Stimulated activated CD4-positive, alpha-beta T cell treated with anti-CD3 and anti-CD28 coated beads, Interleukin-1b, Interleukin-23, amount 100 ng/mL, for 48 hours (primary cell): ENCODE measurements around the gene SLC4A11.

Source experiments
- DNase-seq: peaks from one replicate; pipeline ENCODE4 v3.0.0-alpha.2; 2020

The SLC4A11 gene

DNA sequence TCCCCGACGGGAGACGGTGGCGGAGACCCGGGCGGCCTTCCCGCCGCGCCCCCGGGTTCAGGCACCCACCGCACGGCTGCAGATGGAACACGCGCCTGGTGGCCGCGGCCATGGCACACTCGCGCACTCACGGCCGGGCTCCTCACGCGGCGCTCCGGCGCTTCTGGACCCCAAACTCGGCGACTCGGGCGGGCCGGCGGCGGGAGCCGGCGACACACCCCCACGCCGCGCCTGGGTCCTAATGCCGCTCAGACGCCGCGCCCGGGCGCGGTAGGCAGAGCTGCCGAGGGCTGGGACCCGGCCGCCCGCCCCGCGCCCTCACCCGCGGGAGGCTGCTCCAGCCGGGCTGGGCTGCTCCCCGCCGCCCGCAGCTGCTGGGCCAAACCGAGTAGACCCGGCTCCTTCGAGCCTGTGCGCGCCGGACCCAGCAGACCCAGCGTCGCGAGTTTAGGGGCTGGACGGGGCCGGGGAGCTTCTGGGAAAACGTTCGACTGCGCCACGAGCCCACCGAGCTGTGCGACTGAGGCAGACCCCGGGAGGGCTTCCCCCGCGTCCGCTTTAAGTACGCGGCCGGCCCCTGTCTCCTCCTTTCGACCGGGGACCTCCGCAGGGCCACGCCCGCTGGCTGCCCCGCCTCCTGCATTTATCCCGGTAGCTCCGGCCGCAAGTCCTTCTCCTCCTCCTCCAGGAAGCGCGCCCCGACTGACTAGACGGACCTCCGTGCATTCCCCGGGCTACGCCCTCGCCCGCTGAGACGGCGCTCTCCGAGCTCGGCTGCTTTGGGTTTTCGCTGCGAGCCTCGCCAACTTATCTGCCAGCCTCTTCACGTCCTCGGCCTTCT lies at the start of gene SLC4A11:
TSS of gene SLC4A11 (minus strand) at position 165 of the 841 bp plus-strand sequence. CDS start at position 112, 53 bp downstream.
- DNase-seq = no peak

DNA sequence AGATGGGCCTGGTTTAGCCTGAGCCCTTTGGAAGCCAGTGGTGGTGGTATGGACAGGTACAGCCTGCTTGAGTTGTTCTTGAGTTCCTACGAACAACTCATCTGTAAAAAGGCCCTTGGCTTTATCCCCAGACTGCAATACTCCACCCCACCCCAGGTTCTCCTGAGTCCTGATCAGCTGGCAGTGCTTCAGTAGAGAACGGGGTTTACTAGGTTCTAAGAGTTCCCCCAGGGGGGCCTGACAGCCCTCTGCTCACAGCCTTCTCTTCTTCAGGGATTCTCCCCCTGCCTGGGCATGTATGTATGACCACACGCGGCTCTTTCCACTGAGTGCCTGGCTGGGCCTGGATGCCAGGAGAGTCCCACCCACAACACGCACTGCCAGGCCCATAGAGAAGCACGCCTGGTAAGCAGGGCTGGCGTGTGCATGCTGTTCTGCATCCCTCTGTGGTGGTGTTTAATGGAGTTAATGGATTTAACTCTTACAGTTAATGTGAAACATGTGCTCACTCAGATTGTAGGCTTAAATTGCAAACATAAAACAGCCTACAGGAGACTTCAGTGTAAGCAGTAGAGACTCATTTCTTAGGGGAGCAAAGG lies 44.3 kb upstream of the SLC4A11 start:
- DNase-seq = no peak

DNA sequence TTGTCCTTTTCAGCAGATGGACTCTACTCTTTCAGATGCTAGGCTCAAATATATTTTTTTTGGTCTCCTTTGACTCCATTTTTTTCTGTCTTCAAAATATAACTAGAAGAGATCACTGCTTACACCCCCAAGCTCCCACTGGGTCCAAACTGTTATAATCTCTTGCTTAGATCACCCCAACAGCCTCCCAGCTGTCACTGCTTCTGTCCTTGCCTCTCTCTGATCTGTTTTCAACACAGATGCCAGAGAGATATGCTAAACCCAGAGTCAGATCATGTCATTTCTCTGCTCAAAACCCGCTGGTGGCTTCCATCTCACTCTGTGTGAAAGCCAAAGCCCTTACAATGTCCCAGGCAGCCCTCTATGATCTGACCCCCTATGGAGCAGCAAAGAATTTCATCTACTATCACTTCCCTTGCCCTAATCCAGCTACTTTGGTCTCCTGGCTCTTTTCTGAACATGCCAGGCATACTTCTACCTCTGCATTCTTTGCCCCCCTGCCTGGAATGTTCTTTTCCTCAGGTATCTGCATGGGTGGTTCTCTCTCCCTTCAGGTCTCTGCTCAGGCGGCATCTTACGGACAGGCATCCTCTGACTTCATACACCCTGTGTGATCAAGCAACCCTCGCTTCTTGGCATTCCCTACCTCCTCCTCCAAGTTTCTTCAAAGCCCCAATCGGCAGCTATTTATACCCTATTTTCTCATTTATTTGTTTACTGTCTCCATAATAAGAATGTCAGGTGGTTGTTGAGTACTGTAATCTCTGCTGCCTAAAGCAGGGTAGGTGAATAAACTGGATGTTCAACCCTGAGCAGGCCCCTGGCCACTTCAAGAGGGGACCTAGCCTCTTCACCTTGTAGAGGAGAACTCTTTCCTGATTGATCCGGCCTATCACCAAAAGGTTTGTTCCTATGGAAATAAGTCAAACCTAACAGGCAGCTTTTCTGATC lies 43.6 kb upstream of the SLC4A11 start:
- no peak for DNase-seq

DNA sequence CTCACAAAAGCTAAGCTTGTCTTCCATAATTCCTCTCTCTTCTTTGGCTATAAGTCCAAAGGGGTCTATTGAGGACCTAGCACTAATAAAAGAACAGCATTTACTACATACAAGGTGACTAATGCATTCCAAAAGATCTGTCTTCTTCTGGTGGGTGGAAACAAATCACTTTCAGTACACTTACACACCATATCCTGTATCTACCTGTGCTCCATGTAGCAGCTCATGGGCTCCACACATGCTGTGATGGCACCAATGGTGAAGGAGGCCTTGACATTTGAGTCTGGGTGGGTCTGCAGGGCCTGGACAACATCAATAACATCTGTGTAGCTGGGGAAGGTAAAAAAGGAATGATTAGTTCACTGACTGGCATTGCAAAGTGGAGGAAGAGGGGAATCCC lies 42.4 kb upstream of the SLC4A11 start:
- no peak for DNase-seq

DNA sequence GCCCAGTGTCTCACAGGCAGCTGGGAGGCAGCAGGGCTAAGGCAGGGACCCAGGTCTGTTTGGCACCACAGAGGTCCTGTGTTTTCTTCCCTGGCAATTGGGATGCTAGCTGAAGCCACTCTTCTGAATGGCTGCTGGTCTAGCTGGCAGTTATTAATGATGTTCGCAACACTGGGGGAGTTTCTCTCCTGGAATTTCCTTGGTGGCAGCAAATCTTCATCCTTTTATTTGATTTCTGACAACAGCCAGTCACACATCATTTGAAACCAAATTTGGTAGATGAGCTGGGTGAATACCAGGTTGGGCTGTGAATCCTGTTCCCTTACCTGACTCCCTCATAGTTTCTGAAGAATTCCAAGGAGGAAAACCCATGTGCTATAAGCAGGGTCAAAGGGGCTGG lies 40.8 kb upstream of the SLC4A11 start:
- no peak for DNase-seq

DNA sequence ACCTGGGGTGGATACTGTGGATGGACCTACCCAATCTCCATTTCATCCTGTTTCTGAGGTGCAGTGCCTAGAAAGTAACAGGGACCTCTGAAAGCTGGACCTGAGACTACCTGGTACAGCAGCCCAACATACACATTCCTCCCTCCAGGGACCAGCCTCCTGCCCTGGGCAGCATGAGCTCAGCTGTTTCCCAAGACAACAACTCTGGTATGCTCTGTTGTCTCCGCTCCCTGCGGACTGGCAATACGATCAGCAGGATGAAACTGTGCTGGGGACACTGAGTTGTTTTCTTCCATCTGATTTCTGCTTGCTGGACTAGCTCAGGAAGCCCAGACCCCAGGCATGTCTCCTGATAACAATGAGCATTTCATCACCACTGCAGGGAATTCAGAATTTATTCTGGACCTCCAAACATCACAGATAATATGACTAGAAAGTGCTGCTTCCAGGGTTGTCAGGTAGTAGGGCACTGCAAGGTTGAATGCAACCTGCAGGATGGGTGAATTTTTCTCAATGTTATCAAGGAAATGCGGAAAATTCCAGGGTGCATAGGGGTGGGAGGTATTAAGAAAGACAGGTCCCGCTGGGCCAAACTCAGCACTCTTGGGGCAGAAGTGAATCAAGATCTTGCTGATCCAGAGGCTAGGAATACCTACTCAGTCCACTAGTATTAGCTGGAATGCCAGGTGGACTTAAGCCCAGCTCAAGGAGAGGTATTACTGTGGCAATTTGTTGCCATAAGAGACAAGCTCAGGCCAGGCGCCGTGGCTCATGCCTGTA lies 38.9 kb upstream of the SLC4A11 start:
- DNase-seq = no peak

DNA sequence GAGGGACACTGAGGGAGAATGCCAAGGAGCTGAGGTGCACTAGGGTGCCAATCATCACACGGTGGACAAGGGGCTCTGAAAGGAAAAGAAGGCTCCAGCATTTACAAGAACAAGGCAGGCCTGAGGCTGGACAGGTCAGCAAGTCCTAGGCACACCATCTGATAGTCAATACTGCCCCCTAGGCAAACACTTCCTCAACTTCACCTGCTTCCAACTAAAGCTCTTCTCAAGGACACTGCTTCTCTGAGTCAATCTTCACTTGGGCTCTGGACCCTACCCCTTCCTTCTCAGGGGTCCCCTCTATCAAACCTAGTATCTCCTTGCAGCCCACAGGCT lies 37.7 kb upstream of the SLC4A11 start:
- DNase-seq = no peak

DNA sequence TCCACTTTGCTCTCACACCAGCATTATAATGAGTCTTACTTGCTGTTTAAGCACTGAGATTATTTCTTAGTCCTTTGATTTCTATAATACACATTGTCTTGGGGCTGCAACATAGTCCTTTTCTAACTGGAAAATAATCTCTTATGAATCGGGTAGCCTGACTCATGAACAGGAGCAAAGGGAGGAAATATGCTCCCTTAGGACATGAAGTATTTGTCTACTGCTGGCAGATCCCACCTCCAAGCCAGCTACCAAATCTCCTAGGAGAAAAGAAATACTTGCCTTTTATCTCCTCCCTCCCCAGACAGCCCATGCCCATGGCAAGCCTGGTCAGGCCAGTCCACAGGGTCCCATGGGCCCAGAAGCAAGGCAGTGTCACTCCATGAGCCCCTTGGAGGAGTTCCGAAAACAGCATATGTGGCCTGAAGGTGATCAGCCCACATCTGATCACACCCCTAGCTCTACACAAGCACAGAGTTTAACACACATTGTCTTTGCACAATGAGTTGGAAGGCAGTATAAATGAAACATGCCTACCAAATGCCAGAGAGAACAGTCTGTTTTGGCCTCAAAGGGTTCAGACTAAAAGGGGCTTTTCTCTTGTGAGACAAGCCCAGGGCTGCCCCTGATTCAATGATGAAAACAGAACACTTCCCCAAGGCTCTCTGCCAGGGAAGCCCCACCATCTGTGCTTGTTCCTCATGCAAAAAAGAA lies 37.1 kb upstream of the SLC4A11 start:
- DNase-seq = no peak

DNA sequence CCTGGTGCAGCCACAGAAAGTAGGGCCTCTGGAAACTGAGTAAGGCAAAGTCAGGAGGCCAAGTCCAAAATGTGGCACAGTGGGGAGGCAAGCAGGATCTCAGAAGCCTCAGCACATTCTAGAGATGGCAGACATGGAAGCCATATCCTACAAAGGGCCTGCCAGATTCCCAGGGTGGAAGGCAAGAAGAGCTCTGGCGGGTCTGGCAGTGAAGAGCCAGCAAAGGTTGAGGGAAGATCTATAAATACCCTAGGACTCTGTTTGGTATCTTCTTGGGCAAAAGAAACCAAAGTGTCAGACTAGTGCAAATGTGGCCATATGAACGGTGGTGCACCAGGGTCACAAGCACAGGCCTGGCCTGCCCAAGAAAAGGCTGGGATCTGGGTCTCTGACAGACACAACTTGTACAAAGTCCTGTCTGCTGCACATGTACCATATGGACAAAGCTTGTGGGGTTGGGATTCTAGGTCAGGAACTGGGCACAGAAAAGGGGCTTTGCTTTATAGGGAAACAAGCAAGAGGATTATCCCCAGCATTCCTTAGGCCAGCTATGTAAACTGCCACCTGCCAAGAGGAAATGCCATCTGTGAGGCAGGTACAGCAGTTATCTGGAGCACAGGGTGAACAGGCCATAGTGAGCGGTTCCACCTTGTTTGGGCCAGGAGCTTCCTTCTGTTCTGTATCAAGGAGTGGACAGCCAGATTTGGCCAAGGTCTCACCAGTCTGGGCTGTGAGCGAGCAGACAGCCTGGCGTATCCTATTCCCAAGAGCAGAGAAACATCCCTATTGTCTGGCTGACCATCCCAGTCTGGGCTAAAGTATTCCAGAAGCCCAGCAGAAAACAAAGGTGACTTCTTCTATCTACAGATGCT lies 36.3 kb upstream of the SLC4A11 start:
- DNase-seq = no peak

DNA sequence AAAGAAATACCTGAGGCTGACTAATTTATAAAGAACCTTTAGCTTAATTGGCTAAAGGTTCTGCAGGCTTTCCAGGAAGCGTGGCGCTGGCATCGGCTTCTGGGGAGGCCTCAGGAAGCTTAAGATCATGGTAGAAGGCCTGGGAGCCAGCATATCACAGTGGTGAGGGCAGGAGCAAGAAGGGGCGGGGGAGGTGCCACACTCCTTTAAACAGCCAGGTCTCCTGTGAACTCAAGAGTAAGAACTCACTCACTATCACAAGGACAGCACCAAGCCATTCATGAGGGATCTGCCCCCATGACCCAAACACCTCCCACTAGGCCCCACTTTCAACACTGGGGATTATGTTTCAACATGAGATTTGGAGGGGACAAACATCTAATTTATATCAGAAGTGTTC lies 34.4 kb upstream of the SLC4A11 start:
- no peak for DNase-seq

DNA sequence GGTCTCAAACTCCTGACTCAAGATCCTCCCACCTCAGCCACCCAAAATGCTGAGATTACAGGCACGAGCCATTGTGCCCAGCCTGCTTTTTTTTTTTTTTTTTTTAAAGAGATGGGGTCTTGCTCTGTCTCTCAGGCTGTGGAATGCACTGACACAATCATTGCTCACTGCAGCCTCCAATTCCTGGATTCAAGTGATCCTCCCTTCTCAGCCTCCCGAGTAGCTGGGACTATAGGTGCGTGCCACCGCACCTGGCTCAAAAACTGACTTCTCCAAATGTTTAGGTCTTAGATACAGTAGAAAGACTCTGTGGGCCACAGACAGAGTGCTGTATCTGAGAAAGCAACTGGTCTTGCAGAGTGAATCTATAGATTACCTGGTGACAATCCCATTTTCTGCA lies 31.1 kb upstream of the SLC4A11 start:
- DNase-seq = no peak

DNA sequence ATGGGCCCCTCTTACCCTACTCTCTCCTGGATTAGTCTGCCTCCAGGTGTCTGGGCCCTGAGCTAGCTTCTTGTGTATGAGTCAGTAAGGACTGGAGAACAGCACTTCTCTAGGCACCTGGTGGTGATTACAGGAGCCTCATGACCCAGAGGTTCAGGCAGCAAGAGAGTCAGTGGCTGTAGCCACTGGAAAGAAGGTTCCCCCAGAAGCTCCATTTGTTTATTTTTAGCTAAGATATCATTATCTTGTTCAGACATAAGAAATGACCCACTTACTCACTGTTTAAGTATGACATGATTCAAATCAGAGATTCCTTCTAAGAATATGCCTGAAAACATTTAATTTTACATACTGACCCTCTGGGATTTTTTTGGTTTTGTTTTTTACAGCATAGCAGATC lies 23.6 kb upstream of the SLC4A11 start:
- DNase-seq = no peak

DNA sequence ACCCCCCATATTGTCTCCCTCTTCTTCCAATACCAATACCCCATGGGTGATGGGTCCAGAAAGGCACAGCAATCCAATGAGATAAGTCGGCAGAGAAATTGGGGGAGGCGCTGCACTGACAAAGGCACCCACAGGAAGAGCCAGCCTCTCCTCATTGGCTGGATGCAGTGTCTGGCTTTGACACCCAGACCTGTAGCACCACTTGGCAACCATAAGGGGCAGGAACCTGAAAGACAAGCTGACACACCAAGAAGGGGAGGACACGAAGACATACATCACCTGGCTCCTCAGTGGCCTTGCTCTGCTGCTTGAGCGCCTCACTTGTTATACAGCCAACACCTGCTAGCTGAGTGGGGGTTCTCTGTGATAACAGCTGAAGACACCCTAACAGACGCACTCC lies 19.4 kb upstream of the SLC4A11 start:
- no peak for DNase-seq

DNA sequence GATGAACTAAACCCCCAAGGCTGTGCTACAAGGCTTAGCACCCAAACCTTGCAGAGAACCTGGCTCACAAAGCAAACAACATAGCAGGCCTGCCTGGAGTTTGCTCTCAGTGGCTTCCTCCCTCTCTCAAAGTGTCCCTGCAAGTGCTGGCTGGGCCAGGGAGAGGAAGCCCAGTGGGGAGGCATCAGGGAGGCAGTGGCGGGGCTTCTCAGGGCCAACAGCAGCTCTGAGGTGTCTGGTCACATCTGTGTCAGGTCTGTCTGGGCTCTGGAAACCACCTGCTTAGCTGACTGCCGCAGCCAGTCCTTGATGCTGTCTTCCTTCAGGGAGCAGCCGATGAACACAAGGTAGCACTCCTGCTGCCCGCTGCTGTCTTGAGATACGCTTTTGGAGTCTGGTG lies 16.7 kb upstream of the SLC4A11 start:
- no peak for DNase-seq

DNA sequence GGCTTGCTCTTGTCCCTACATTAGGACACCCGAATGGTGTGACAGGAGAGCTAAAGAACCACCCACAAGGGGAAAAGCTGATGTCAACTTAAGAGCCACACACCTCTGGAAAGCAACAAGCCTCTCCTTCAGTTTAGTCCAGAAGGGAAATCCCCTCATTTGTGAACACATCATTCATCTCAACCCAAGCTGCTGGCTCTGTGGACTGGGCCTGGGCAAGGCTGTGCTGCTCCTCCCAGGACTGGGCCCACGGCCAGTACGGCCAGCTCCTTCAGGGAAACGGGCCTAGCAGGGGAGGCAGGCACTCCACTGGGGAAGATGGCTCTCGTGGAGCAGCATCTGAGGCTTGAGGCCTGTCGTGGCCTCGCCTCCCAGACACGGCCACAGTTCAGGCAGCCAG lies 12.8 kb upstream of the SLC4A11 start:
- no peak for DNase-seq

DNA sequence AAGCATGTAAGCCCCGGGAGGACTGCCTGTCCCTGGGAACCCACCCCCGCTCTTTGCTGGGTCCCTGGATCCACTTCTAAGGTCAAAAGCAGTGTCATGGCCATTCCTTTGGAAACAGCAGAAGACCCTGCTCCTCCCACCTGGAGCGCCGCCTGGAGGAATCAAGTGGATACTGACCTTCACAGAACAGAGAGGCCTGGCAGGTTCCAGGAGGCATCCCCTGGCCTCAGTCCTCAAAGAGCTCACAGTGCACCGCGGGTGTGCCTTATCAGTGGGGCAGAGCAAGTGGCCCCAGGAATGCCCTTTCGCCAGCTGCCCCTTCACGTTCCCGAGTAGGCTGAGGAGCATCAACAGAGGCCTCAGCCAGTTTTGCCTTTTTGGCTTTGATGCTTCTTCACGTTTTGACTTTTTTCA lies 11.1 kb upstream of the SLC4A11 start:
- no peak for DNase-seq

DNA sequence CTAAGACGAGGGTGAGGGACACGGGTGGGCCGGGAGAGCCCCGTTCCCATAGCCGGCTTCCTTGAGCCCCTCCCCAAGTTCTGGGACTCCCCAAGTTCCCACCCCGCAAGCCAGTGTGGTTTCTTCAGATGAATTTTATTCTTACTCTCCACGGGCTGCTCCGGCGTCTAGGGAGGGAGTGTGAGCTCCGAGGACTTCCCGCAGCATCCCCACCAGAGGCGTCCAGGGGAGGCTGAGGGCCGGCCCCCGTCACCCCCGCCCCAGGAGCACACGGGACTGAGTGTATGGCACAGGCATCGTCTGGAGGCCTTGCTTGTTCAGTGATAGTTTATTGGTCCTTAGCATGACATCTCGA lies 10.0 kb upstream of the SLC4A11 start:
- no peak for DNase-seq

DNA sequence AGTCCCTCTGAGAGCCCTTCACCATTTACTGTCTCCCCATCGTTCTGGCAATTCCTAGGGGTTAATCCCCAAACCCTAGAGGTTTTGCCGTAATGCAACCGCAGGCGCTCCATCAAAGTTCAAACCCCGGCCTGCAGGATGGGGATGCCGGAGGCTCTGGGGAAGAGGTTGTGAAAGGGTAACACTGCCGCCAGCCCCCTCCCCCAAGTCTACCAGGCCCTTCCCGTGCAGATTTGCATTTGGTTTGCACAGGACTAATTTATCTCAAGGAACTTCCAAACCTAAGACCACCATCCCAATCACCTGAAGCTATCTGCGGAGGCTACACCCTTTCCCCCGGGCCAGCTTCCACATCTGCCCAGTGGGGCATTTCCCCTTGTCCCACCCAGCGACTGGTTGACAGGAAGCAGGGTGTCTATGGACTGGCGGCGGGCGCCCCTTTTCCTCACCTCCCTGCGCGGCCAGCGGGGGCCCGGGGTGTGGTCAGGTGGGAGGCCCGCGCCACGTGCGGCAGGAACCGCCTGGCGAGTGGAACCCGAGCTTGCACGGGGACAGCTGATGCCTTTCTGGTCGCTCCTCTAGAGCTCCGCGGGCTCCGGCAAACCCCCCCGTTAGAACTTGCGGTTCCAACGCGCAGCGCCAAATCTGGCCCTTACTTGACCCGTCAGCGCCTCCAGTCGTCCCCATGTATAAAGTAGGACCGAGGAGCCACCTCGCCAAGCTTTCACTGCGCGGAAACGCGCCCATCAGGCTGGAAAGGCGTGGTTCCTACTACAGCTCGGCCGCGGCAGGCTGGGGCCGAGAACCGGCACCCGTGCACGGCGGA lies 9.4 kb upstream of the SLC4A11 start:
- DNase-seq = no peak

DNA sequence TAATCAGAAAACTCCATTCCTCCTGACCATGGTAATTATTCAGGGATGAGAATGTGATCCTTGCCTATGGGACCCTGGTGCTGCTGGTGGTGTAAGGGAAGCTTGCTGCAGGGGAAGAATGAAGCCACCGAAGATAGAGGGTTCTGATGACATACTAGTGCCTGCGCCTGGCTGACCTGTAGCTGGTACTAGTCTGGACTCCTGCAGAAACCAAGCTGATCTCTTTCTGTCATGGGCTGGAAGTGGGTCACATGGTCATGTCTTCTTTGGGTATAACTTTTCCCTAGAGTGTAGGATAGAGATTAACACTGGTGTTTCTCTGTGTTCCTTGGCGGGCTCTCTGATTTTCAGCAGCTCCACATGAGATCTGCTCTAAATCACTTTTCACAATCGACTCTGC lies 8.6 kb upstream of the SLC4A11 start:
- no peak for DNase-seq

DNA sequence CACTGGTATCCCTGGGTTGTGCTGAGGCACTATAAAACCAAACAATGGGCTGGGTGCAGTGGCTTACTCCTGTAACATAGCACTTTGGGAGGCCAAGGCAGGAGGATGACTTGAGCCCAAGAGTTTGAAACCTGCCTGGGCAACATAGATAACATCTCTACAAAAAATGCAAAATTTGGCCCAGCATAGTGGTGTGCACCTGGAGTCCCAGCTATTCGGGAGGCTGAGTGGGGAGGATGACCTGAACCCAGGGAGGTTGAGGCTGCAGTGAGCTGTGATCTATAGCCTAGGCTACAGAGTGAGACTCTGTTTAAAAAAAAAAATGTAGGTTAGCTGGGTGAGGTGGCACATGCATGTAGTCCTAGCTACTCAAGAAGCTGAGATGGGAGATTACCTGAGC lies 7.7 kb upstream of the SLC4A11 start:
- DNase-seq = no peak
